NB4 (cell line): Measurements from ENCODE around the gene P4HTM.

Experiments
- DNase-seq: peaks from one replicate; pipeline ENCODE4 v3.0.0; 2010; ENCODE audit warnings: low read depth
- H3K4me3 ChIP-seq: one replicate; pipeline ENCODE4 v1.5.1; 2011; ENCODE audit warnings: mild to moderate bottlenecking, low read depth, low read length, moderate library complexity
- MYC ChIP-seq: IDR thresholded peaks from 2 replicates; pipeline ENCODE4 v1.6.1; 2011; ENCODE audit warnings: low read depth, low read length
- POLR2A ChIP-seq: IDR thresholded peaks from 2 replicates; pipeline ENCODE4 v1.6.1; 2011; ENCODE audit warnings: mild to moderate bottlenecking; ENCODE audit not compliant: insufficient read length; ENCODE audit errors: extremely low read depth
- TF ChIP-seq, protein P1 (sequence below): IDR thresholded peaks from 2 replicates; pipeline ENCODE4 v1.6.1; 2011; ENCODE audit warnings: low read depth, low read length
- TF ChIP-seq, protein P2 (sequence below): IDR thresholded peaks from one replicate; pipeline ENCODE4 v1.5.1; 2012; ENCODE audit warnings: low read depth, low read length

The P4HTM gene

DNA sequence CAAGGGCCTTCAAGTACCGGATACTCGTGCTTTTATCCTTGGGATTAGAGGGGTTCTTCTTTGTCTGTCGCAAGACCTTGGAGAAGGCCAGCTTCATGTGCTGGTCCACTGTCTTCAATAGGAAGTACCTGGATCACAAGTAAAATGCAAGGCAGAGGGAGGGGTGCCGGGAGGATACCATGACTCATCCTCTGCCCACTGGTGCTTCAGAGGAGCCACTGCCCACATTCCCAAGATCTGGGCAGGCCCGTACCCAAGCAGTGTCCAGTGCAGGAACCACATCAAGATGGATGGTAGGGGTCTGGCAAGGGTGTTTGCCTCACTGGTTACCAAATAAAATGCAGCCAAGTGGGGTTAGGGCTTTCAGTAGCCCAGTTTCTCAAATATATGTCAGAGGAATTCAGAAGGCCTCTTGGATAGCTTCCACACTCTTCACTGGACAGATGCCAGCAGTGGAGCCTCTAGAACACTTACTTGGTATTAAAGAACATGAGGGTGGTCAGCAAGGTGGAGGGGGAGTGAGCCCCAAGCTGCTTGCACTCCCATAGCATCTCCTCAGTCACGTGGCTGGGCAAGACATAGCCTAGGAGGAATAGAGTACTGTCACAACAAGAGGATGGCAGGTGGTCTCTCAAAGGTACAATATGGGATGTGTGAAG is 42.7 kb downstream of the P4HTM start:
- H3K4me3 ChIP-seq: no peak overlapping the region
- no peak for DNase-seq
- TF ChIP-seq MYC (no peak), POLR2A (no peak)
- TF ChIP-seq, protein P1, sequence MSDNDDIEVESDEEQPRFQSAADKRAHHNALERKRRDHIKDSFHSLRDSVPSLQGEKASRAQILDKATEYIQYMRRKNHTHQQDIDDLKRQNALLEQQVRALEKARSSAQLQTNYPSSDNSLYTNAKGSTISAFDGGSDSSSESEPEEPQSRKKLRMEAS: no peak
- TF ChIP-seq, protein P2, sequence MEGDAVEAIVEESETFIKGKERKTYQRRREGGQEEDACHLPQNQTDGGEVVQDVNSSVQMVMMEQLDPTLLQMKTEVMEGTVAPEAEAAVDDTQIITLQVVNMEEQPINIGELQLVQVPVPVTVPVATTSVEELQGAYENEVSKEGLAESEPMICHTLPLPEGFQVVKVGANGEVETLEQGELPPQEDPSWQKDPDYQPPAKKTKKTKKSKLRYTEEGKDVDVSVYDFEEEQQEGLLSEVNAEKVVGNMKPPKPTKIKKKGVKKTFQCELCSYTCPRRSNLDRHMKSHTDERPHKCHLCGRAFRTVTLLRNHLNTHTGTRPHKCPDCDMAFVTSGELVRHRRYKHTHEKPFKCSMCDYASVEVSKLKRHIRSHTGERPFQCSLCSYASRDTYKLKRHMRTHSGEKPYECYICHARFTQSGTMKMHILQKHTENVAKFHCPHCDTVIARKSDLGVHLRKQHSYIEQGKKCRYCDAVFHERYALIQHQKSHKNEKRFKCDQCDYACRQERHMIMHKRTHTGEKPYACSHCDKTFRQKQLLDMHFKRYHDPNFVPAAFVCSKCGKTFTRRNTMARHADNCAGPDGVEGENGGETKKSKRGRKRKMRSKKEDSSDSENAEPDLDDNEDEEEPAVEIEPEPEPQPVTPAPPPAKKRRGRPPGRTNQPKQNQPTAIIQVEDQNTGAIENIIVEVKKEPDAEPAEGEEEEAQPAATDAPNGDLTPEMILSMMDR: no peak

DNA sequence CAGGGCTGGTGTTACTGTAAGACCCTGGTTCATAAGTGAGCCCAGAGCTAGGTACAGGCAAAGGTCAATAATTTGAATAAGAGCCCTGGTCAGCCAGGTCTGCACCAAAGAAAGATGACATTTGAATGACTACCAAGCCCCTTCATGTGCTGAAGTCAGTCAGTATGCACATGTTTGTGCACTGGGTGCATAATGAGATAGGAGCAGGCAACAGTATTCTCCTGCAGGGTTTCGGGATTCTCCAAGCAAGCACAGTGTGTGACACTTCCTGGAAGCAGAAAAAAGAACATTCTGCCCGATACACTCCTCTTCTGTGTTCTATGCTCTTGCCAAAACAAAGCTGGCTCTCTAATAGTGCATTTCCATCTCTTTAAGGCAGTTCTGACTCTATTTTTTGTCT is 44.6 kb downstream of the P4HTM start:
- TF ChIP-seq MYC: no peak
- no peak for DNase-seq
- no peak overlapping the region for H3K4me3 ChIP-seq

DNA sequence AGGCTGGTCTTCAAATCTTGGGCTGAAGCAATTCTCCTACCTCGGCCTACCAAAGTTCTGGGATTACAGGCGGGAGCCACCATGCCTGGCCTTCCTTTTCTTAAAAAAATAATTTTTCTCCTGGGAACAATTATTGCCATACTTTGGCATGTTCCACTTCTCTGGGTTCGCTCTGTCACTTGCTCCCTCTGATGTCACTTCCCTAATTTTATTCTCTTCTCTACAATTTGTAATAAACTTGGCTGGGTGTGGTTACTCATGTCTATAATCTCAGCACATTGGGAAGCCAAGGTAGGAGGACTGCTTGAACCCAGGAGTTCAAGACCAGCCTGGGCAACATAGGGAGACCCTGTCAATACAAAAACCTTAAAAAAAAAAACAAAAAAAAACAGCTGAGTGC is 45.2 kb downstream of the P4HTM start:
- TF ChIP-seq POLR2A (no peak), MYC (no peak)
- TF ChIP-seq, protein P1: no peak
- TF ChIP-seq, protein P2: no peak
- no peak for DNase-seq
- H3K4me3 ChIP-seq: no peak overlapping the region

DNA sequence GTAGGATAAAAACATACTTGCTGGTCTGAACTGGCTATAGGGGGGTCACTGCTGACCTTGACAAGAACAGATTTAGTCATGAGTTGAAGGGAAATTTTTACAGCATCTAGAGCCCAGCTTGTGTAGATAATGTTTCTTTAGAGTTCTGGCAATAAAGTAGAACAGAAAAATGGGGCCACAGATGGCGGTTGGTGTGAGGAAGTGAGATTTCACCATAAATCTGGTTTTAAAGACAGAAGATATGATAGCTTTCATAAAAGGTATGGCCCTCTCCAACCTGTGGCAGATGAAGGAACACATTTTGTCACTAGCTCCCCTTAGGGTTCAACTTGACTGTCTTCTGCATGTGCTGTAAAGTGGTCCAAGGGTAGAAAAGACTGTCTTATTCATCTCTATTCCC is 63.5 kb downstream of the P4HTM start:
- DNase-seq: no peak

DNA sequence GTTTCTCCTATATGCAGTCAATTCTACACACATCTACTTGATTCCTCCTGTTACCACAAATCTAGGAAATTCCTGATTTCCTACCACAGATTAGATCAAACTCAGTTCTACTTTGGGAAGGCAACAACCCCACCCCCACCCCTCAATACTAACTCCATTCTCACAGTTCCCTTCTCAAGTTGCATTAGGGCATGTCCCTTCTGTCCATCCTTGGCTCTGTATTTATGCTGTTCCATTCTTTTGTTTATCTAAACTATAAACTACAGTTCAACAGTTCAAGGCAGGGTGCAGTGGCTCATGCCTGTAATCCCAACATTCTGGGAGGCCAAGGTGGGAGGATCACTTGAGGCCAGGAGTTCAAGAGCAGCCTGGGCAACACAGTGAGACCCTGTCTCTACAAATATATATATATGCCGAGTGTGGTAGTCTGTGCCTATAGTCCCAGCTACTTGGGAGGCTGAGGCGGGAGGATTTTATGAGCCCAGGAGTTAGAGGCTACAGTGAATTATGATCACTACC is 64.4 kb downstream of the P4HTM start:
- TF ChIP-seq, protein P1: no peak
- TF ChIP-seq, protein P2: no peak
- TF ChIP-seq MYC: no peak
- no peak for TF ChIP-seq POLR2A
- H3K4me3 ChIP-seq: no peak overlapping the region
- no peak for DNase-seq

More for the DNA sequence above, 63.5 kb downstream of the P4HTM start:
- TF ChIP-seq MYC (no peak), POLR2A (no peak)
- TF ChIP-seq, protein P1: no peak
- TF ChIP-seq, protein P2: no peak
- H3K4me3 ChIP-seq: no peak overlapping the region
